Measurements from ENCODE around the gene FBXW11. TPM values are rescaled to one million over a fixed set of nuclear protein-coding genes. Genes with fewer than 3 reads are reported as not detected.

FBXW11 gene
- total and polyA plus RNA-seq, 2 of the 8 experiments (the other 6 are each of a cell fraction or from before 2014, with no cell fraction given) = 45.0 to 75.6 TPM

GRCh38 chr5:171847026-171847425, 159.4 kb downstream of the FBXW11 start:
- Histone ChIP-seq H3K56ac (replicated peaks; ENCODE audit: insufficient read length, low read depth, low read length) (no peak overlapping the region), H2BK15ac (ENCODE audit: low read length) (no peak overlapping the region), H3K79me1 (ENCODE audit: low read depth, low read length) (no peaks in the 10 kb centered on the region), H2AFZ (ENCODE audit: low read length) (no peak overlapping the region), H2BK5ac (ENCODE audit: low read depth, low read length) (no peak overlapping the region), H3K79me2 (ENCODE audit: control insufficient read depth in 1 of 2, insufficient read depth in 2 of 2, low read length in 2 of 2) (no peaks in the 10 kb centered on the region), H3K27ac (ENCODE audit: low read depth, low read length) (no peak overlapping the region), H4K5ac (ENCODE audit: insufficient read length, low read depth, low read length) (no peak overlapping the region), H3K23ac (ENCODE audit: insufficient read length) (no peak overlapping the region), H3K9ac (replicated peaks in 1 of 4; ENCODE audit: extremely low read depth in 1 of 4, low read depth in 3 of 4, low read length in 3 of 4) (no peak overlapping the region), H3K18ac (ENCODE audit: extremely low read depth, low read length) (no peak overlapping the region), H3K27me3 (replicated peaks in 1 of 4; ENCODE audit: control insufficient read depth in 3 of 4, extremely low read depth in 1 of 4, insufficient read depth in 3 of 4, low read length in 3 of 4) (no peaks in the 10 kb centered on the region), H4K20me1 (replicated peaks in 1 of 2; ENCODE audit: control insufficient read depth in 1 of 2, insufficient read depth in 2 of 2, low read length in 2 of 2) (no peaks in the 10 kb centered on the region), H3K4me3 (ENCODE audit: extremely low read depth in 1 of 4, insufficient read depth in 2 of 4, low read depth in 3 of 4, low read length in 4 of 4) (no peak overlapping the region), H3K14ac (ENCODE audit: insufficient read length) (no peak overlapping the region), H3K23me2 (ENCODE audit: low read depth, low read length) (no peaks in the 10 kb centered on the region), H2BK120ac (replicated peaks; ENCODE audit: low read depth, low read length) (no peak overlapping the region), H3K4me1 (replicated peaks in 1 of 4; ENCODE audit: control insufficient read depth in 3 of 4, insufficient read depth in 4 of 4, low read length in 3 of 4) (peaks cover 0 to 5% (median 1%) of the 10 kb centered on the region in 4 experiments; a peak in 5 of 7 replicates), H3K9me3 (ENCODE audit: insufficient read depth in 2 of 2, low read depth in 1 of 2, low read length in 1 of 2) (no peaks in the 10 kb centered on the region), H2AK5ac (ENCODE audit: low read depth, low read length) (no peak overlapping the region), H3K36me3 (ENCODE audit: control insufficient read depth in 2 of 4, insufficient read depth in 4 of 4, low read length in 3 of 4) (no peaks in the 10 kb centered on the region), H4K8ac (ENCODE audit: extremely low read depth, insufficient read depth, low read length) (no peak overlapping the region), H4K91ac (replicated peaks; ENCODE audit: insufficient read length, low read length) (no peak overlapping the region), H2BK12ac (ENCODE audit: low read depth, low read length) (no peak overlapping the region), H3K4me2 (ENCODE audit: insufficient read depth in 1 of 2, low read depth in 2 of 2, low read length in 2 of 2) (no peak overlapping the region), H2BK20ac (ENCODE audit: low read length) (no peak overlapping the region), H3K4ac (replicated peaks; ENCODE audit: insufficient read length, low read depth, low read length) (no peak overlapping the region)
- CTCF ChIA-PET (ENCODE audit: partially characterized antibody) = interaction anchor here (0.7 to 11.4 kb wide), 13 partner anchors 10 to 360 kb away, joined by 3 to 81 read pairs (median 4); no protein-coding TSS in a partner anchor
- FAIRE-seq (no peak), DNase-seq (ENCODE audit: low read depth in 1 of 2, low spot score in 2 of 2) (no peak)
- POLR2A ChIA-PET (ENCODE audit: partially characterized antibody) = no interaction called here
- 91% methylated on average over 3 of the region's 3 CpGs; no CpG with 5 or more reads in 1 of the 2 experiments for WGBS, 2 experiments (ENCODE audit: extremely low coverage in 1 of 2, insufficient coverage in 1 of 2, insufficient read length in 1 of 2, insufficient replicate concordance in 2 of 2, low coverage in 1 of 2, low lambda C conversion rate in 2 of 2, missing lambda C conversion rate in 1 of 2)
- TF ChIP-seq SIN3A (conservative IDR thresholded peaks at IDR 0.05 in 1 of 2, IDR thresholded peaks at IDR 0.05 in 1 of 2; ENCODE audit: low read depth in 1 of 2, low read length in 2 of 2) = no peak
- no peak for TF ChIP-seq HDAC2 (IDR thresholded peaks at IDR 0.05; ENCODE audit: borderline replicate concordance in 1 of 2, low read depth in 2 of 2, low read length in 2 of 2)
- no peak for TF ChIP-seq EP300 (IDR thresholded peaks at IDR 0.05; ENCODE audit: borderline replicate concordance in 1 of 2, low read depth in 2 of 2, low read length in 2 of 2)
- no peak for TF ChIP-seq POLR2A (IDR thresholded peaks at IDR 0.05; ENCODE audit: control extremely low read depth in 1 of 2, low read depth in 2 of 2, low read length in 2 of 2)
- no peak for TF ChIP-seq YY1 (IDR thresholded peaks at IDR 0.05; ENCODE audit: low read depth, low read length)
- no peak for TF ChIP-seq CHD2 (IDR thresholded peaks at IDR 0.05; ENCODE audit: low read length)
- no peak for TF ChIP-seq MAFK (IDR thresholded peaks at IDR 0.05; ENCODE audit: low read depth, low read length)
- no peak for TF ChIP-seq RXRA (IDR thresholded peaks at IDR 0.05; ENCODE audit: insufficient read depth, low read depth, low read length)
- no peak for TF ChIP-seq EZH2 (IDR thresholded peaks at IDR 0.05; ENCODE audit: low read depth, low read length, severe bottlenecking)
- no peak for TF ChIP-seq MAX (IDR thresholded peaks at IDR 0.05)
- TF ChIP-seq USF2 (IDR thresholded peaks at IDR 0.05; ENCODE audit: low read length) = no peak
- TF ChIP-seq SP1 (IDR thresholded peaks at IDR 0.05; ENCODE audit: low read depth, low read length) = no peak
- no peak for TF ChIP-seq BRCA1 (IDR thresholded peaks at IDR 0.05; ENCODE audit: low read depth, low read length)

All from H1 (cell line).